ENCODE data around the gene CLCN2.
A peak's percentile ranks its signal among the peaks of the same experiment; 100 is the strongest.

CLCN2 gene

DNA sequence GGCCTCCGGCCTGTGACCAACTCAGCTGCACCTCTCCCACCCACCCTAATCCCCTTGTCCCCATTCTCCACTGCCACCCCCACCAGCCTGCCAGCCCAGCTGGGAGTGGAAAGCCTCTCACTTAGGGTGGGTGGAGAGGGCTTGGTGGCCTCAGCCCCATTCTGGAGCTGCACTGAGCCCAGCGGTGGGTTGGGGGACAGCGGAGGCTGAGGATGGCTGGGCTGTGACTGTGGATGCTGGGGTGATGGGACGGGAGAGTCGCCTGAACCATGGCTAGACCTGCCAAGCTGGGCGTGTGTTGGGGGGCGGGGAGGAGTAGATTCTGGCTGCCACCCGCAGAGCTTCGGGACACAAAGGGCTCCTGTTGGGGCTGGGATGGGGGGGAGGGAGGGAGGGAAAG is 1.8 kb downstream of the CLCN2 start:
- Mint-ChIP-seq H3K4me1 (peaks cover 48% of the 10 kb centered on the region), H3K27me3 (ENCODE audit: low read depth, poor library complexity) (peaks cover 8% of the 10 kb centered on the region), H3K27ac (no peak overlapping the region), H3K36me3 (ENCODE audit: low read depth) (peaks cover 17% of the 10 kb centered on the region), H3K4me3 (peak overlapping the region; percentile 88), H3K9me3 (no peaks in the 10 kb centered on the region)
- no peak for TF ChIP-seq CTCF (IDR thresholded peaks at IDR 0.05)
- no peak for DNase-seq

GRCh38 chr3:184358921-184359350 is 2.5 kb downstream of the CLCN2 start:
- Mint-ChIP-seq H3K27me3 (ENCODE audit: low read depth, poor library complexity) (peaks cover 8% of the 10 kb centered on the region), H3K9me3 (no peaks in the 10 kb centered on the region), H3K36me3 (ENCODE audit: low read depth) (peaks cover 14% of the 10 kb centered on the region), H3K27ac (no peak overlapping the region), H3K4me1 (peaks cover 43% of the 10 kb centered on the region), H3K4me3 (peak overlapping the region; percentile 69)
- no peak for TF ChIP-seq CTCF (IDR thresholded peaks at IDR 0.05)
- no peak for DNase-seq

DNA sequence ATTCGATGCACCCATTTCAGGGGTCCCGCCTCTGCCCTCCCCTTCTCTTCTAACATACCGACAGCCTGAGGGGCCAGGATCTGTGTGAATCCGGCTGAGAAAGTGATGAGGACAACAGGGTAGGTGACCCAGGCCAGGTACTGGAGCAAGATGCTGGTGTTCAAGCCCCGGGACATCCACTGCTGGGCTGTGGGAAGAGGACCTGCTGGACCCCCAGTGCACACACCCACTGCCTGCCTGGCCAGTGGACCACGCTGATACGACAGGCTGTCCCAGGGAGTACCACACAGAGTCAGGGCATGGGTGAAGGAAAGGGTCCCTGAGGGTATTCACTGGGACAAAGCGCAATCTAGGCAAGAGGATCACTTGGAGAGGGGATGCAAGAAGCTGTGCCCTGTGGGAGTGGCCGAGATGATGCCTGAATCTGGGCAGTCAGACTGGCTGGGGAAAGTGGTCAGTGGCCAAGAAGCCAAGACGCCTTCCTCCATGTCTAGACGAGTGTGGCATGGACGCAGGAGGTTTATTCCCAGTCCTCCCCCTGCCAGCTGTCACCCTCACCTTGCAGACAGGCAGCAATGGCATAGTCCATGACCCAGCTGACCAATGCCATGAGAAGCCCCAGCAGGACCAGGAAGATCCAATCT is 3.2 kb downstream of the CLCN2 start:
- Mint-ChIP-seq H3K27me3 (ENCODE audit: low read depth, poor library complexity) (peaks cover 8% of the 10 kb centered on the region), H3K9me3 (no peaks in the 10 kb centered on the region), H3K36me3 (ENCODE audit: low read depth) (peaks cover 14% of the 10 kb centered on the region), H3K4me3 (no peak overlapping the region), H3K27ac (no peak overlapping the region), H3K4me1 (peaks cover 37% of the 10 kb centered on the region)
- no peak for TF ChIP-seq CTCF (IDR thresholded peaks at IDR 0.05)
- no peak for DNase-seq

- Mint-ChIP-seq H3K9me3 (no peaks in the 10 kb centered on the region), H3K27me3 (ENCODE audit: low read depth, poor library complexity) (peaks cover 8% of the 10 kb centered on the region), H3K4me3 (no peak overlapping the region), H3K36me3 (ENCODE audit: low read depth) (peaks cover 14% of the 10 kb centered on the region), H3K27ac (no peak overlapping the region), H3K4me1 (peaks cover 37% of the 10 kb centered on the region)
- no peak for DNase-seq
- TF ChIP-seq CTCF (IDR thresholded peaks at IDR 0.05) = no peak
Measured at GRCh38 chr3:184357248-184358123, 3.9 kb downstream of the CLCN2 start.

- Mint-ChIP-seq H3K4me1 (peaks cover 48% of the 10 kb centered on the region), H3K27me3 (ENCODE audit: low read depth, poor library complexity) (peaks cover 10% of the 10 kb centered on the region), H3K4me3 (no peak overlapping the region), H3K27ac (peak overlapping the region; percentile 58), H3K9me3 (no peaks in the 10 kb centered on the region), H3K36me3 (ENCODE audit: low read depth) (peaks cover 18% of the 10 kb centered on the region)
- TF ChIP-seq CTCF (IDR thresholded peaks at IDR 0.05) = no peak
- no peak for DNase-seq
Measured at GRCh38 chr3:184355261-184356040, 6.0 kb downstream of the CLCN2 start.

Measured in nephron progenitor cell (in vitro differentiated cells).